AG04449 (cell line): ENCODE results near the gene KLK1.

Experiments
- CTCF ChIA-PET: fragments of 350-600 bp; formaldehyde crosslinking; extraction: SDS; loops from one replicate; lab custom pipeline; 2021; ENCODE audit warnings: antibody characterized with exemption; lab: Yijun Ruan, JAX
- POLR2A ChIA-PET: fragments of 400-600, 350-600 bp; formaldehyde crosslinking; extraction: SDS; loops from one replicate; lab custom pipeline; 2020; ENCODE audit warnings: antibody characterized with exemption, inconsistent platforms; lab: Yijun Ruan, JAX
- DNase-seq: peaks from one replicate; pipeline ENCODE4 v3.0.0-alpha.2; 2010; ENCODE audit warnings: low read depth, low spot score
- H3K4me3 ChIP-seq: 2 replicates; pipeline ENCODE4 v1.5.1; 2011; ENCODE audit warnings: low read depth, mild to moderate bottlenecking, control low read depth, low read length
- TF ChIP-seq, protein P1 (sequence below): IDR thresholded peaks from one replicate; pipeline ENCODE4 v1.5.1; 2011; ENCODE audit warnings: mild to moderate bottlenecking, moderate library complexity, low read length, control low read depth, inconsistent platforms; ENCODE audit not compliant: insufficient read depth; ENCODE audit errors: missing control alignments

The KLK1 gene

GRCh38 chr19:50844296-50844935, 20.8 kb upstream of the KLK1 start:
- ChIA-PET POLR2A (no interaction called here), CTCF (no interaction called here)
- H3K4me3 ChIP-seq = no peak overlapping the region
- TF ChIP-seq, protein P1, sequence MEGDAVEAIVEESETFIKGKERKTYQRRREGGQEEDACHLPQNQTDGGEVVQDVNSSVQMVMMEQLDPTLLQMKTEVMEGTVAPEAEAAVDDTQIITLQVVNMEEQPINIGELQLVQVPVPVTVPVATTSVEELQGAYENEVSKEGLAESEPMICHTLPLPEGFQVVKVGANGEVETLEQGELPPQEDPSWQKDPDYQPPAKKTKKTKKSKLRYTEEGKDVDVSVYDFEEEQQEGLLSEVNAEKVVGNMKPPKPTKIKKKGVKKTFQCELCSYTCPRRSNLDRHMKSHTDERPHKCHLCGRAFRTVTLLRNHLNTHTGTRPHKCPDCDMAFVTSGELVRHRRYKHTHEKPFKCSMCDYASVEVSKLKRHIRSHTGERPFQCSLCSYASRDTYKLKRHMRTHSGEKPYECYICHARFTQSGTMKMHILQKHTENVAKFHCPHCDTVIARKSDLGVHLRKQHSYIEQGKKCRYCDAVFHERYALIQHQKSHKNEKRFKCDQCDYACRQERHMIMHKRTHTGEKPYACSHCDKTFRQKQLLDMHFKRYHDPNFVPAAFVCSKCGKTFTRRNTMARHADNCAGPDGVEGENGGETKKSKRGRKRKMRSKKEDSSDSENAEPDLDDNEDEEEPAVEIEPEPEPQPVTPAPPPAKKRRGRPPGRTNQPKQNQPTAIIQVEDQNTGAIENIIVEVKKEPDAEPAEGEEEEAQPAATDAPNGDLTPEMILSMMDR = no peak
- DNase-seq = no peak

DNA sequence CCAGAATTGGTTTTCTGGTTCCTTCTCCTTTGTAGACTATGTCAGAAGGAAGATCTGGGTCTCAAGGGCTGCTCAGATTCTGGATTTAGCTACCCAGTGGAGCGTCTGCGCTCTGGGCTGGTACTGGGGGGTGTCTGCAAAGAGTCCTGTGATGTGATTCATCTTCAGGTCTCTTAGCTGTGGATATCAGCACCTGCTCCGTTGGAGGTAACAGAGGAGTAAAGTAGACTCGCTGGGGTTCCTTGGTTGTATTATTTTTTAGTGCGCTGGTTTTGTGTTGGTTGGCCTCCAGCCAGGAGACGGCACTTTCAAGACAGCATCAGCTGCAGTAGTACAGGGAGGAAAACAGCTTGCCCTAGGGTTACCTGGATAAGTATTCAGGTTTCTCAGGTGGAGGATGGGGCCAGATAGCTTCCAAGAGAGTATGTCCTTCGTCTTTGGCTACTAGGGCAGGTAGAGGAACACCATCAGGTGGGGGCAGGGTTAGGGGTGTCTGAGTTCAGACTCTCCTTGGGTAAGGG, 20.2 kb upstream of the KLK1 start:
- POLR2A ChIA-PET = no interaction called here
- CTCF ChIA-PET = no interaction called here
- H3K4me3 ChIP-seq = no peak overlapping the region
- TF ChIP-seq, protein P1 = no peak
- no peak for DNase-seq

- ChIA-PET POLR2A (no interaction called here), CTCF (no interaction called here)
- DNase-seq = no peak
- TF ChIP-seq, protein P1 = no peak
- H3K4me3 ChIP-seq = no peak overlapping the region
Observed at GRCh38 chr19:50843205-50843604, 19.6 kb upstream of the KLK1 start.

DNA sequence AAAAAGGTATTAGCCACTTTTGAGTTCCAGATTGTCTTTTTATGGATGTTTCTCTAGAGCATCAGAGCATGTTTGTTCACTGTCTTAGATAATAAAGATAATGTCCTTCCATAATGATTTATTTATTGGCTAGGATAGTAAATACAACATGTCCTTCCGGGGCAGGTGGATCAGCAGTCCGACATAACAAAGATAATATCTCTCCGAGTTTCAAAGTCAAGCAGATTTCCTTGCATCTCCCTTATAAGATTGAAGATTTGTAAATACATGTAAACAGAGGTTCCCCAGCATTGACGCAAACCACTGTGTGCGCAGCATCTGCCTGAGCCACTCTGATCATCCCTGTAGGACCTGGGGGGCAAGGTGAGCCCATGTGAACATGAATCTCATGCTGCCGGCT, 18.5 kb upstream of the KLK1 start:
- ChIA-PET CTCF (no interaction called here), POLR2A (no interaction called here)
- no peak overlapping the region for H3K4me3 ChIP-seq
- no peak for DNase-seq
- TF ChIP-seq, protein P1 = no peak

GRCh38 chr19:50839712-50840655, 16.4 kb upstream of the KLK1 start:
- POLR2A ChIA-PET = no interaction called here
- no peak for DNase-seq
- no peak overlapping the region for H3K4me3 ChIP-seq
- CTCF ChIA-PET = no interaction called here
- TF ChIP-seq, protein P1 = no peak

DNA sequence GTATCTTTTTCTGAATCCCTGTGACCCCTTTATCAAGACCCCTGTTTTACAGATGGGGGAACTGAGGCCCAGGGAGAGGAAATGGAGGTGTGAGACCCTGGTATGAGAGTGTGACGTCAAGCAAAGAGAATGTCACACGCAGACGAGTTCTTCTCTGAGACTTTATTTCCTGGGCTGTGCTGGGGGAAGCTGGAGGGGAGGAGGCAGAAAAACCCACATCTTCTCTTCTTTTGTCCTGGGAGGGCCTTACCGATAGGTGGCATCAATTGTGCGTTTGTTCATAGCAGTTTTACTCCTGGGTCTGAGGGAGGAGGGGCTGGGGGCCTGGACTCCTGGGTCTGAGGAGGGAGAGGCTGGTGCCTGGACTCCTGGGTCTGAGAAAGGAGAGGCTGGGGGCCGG, 14.7 kb upstream of the KLK1 start:
- ChIA-PET CTCF (no interaction called here), POLR2A (no interaction called here)
- TF ChIP-seq, protein P1 = no peak
- DNase-seq = no peak
- no peak overlapping the region for H3K4me3 ChIP-seq
